Measurements from ENCODE around the gene KCNG4.

DNA sequence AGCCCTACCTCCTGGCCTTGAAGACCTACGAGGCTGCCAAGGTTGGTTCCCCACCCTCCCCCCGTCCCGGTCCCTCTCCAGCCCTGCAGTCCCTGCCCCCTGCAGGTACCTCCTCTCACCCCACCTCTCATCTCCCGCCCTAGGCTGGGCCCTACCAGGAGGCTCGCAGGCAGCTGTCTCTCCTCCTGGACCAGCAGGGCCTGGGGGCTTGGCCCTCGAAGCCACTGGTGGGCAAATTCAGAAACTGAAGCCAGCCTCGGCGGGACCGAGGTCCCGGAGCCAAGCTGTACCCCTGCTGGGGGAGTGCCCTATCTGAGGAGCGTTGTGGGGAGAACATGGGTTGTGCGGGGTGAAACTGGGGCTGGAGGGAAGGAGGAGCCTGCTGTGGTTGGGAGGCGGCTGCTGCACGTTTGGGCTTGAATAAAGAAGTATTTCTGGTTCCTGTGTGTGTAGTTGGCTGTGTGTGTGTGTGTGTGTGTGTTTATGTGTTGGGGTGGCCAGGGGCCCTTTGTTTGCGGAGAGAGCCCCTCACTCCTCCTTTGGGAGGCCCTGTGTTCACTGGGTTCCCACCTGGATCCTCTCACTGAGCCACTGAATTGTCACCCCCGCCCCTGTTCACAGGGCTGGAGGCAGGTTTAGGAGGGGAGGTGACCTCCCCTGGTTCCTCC is 43.0 kb downstream of the KCNG4 start:
- TF ChIP-seq, protein P1, sequence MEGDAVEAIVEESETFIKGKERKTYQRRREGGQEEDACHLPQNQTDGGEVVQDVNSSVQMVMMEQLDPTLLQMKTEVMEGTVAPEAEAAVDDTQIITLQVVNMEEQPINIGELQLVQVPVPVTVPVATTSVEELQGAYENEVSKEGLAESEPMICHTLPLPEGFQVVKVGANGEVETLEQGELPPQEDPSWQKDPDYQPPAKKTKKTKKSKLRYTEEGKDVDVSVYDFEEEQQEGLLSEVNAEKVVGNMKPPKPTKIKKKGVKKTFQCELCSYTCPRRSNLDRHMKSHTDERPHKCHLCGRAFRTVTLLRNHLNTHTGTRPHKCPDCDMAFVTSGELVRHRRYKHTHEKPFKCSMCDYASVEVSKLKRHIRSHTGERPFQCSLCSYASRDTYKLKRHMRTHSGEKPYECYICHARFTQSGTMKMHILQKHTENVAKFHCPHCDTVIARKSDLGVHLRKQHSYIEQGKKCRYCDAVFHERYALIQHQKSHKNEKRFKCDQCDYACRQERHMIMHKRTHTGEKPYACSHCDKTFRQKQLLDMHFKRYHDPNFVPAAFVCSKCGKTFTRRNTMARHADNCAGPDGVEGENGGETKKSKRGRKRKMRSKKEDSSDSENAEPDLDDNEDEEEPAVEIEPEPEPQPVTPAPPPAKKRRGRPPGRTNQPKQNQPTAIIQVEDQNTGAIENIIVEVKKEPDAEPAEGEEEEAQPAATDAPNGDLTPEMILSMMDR (IDR thresholded peaks at IDR 0.05) = no peak
- TF ChIP-seq POLR2A (IDR thresholded peaks at IDR 0.05) (no peak), POLR2AphosphoS5 (IDR thresholded peaks at IDR 0.05) (no peak), EP300 (IDR thresholded peaks at IDR 0.05) (no peak)
